ENCODE measurements around the gene VAV3. TPM values are rescaled to one million over a fixed set of nuclear protein-coding genes. Genes with fewer than 3 reads are reported as not detected.

Gene VAV3
- total and polyA plus RNA-seq, 11 donors = 0.57 to 8.3 (median 1.9) TPM

DNA sequence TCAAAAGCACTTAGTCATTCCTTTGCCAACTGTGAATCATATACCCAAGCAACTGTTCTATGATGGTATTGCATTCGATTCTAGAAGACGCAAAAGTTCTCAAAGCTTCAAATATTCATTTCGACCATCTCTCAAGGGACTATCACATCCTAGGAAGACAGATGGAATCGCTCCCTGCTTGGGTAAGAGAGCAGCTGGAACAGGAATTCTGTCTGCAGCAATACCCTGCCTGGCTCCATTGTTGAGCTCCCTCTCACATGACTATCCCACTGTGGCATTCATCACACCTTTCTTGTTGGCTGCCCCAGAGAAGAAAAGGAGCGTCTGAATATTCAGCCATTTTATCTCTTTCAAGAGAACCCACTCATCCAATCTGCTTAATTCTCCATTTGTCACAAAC lies 426.5 kb downstream of the VAV3 start:
- intact Hi-C loops (cut with DNase I) = no loop called here
- WGBS, 4 donors = 77 to 81% (median 80%) methylated on average over 5 of the region's 5 CpGs
- TF ChIP-seq POLR2A (IDR thresholded peaks at IDR 0.05) (no peak), CTCF (IDR thresholded peaks at IDR 0.05) (no peak)

GRCh38 chr1:107536266-107536665 lies 428.7 kb downstream of the VAV3 start:
- peaks cover 0 to 7% (median 0%) of the 10 kb centered on the region in 12 donors for H3K4me1 ChIP-seq
- no peaks in the 10 kb centered on the region for H3K36me3 ChIP-seq
- no peaks in the 10 kb centered on the region for H3K27me3 ChIP-seq
- 62 to 71% (median 65%) methylated on average over 3 of the region's 3 CpGs for WGBS, 4 donors
- H3K27ac ChIP-seq = peak overlapping the region in 1 of 12 donors; percentile 6
- no peaks in the 10 kb centered on the region for H3K9me3 ChIP-seq
- DNase-seq (no peak), ATAC-seq (no peak)
- no peak overlapping the region for H3K4me3 ChIP-seq
- no peak for TF ChIP-seq CTCF (IDR thresholded peaks at IDR 0.05)
- no peak for TF ChIP-seq POLR2A (IDR thresholded peaks at IDR 0.05)
- intact Hi-C loops (cut with DNase I) = no loop called here

More for the DNA sequence above, 426.5 kb downstream of the VAV3 start:
- Histone ChIP-seq H3K27ac (no peak overlapping the region), H3K36me3 (no peaks in the 10 kb centered on the region), H3K4me1 (peaks cover 0 to 7% (median 0%) of the 10 kb centered on the region in 12 donors), H3K4me3 (no peak overlapping the region), H3K9me3 (no peaks in the 10 kb centered on the region), H3K27me3 (no peaks in the 10 kb centered on the region)
- no peak for DNase-seq
- no peak for ATAC-seq

GRCh38 chr1:107535091-107535490 lies 429.9 kb downstream of the VAV3 start:
- Histone ChIP-seq H3K27ac (no peak overlapping the region), H3K36me3 (no peaks in the 10 kb centered on the region), H3K27me3 (no peaks in the 10 kb centered on the region), H3K9me3 (no peaks in the 10 kb centered on the region), H3K4me1 (peaks cover 0 to 7% (median 0%) of the 10 kb centered on the region in 12 donors), H3K4me3 (no peak overlapping the region)
- DNase-seq (no peak), ATAC-seq (no peak)
- 43 to 52% (median 49%) methylated on average over 6 of the region's 6 CpGs for WGBS, 4 donors
- intact Hi-C loops (cut with DNase I) = no loop called here
- TF ChIP-seq CTCF (IDR thresholded peaks at IDR 0.05) (no peak), POLR2A (IDR thresholded peaks at IDR 0.05) (no peak)

DNA sequence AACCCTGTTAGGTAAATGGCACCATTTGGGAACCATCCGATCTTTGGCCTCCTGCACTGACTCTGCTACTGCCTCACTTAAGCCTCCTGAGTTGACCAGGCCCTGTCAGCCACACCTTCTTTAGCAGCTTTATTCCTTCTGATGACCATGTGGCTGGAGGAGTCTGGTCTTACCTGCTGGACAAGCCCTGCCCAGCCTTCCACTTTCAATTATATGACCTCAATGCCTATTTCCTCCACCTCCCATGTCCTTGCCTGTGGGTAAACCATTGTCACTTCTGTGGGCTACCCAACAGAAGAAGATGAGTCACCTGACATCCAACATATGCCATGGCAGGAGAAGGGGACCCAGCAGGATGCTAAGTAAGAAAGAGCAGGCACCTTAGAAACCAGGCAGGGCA lies 430.3 kb downstream of the VAV3 start:
- H3K4me1 ChIP-seq = peaks cover 0 to 7% (median 0%) of the 10 kb centered on the region in 12 donors
- H3K36me3 ChIP-seq = no peaks in the 10 kb centered on the region
- H3K27me3 ChIP-seq = no peaks in the 10 kb centered on the region
- DNase-seq (no peak), ATAC-seq (no peak)
- intact Hi-C loops (cut with DNase I) = no loop called here
- H3K9me3 ChIP-seq = no peaks in the 10 kb centered on the region
- whole genome bisulfite sequencing, 4 donors = 86 to 98% (median 92%) methylated on average over 1 of the region's 1 CpG
- no peak overlapping the region for H3K27ac ChIP-seq
- no peak for TF ChIP-seq CTCF (IDR thresholded peaks at IDR 0.05)
- TF ChIP-seq POLR2A (IDR thresholded peaks at IDR 0.05) = no peak
- H3K4me3 ChIP-seq = no peak overlapping the region

Measured in heart left ventricle (tissue), 16 donors.